Measurements from ENCODE around the gene ARMC2. TPM values are rescaled to one million over a fixed set of nuclear protein-coding genes. Genes with fewer than 3 reads are reported as not detected.

Gene ARMC2
- total RNA-seq, 3 donors from 2014 or later (not counting 1 experiment from before 2014, with no cell fraction given): 9.4 to 13.8 (median 9.7) TPM

DNA sequence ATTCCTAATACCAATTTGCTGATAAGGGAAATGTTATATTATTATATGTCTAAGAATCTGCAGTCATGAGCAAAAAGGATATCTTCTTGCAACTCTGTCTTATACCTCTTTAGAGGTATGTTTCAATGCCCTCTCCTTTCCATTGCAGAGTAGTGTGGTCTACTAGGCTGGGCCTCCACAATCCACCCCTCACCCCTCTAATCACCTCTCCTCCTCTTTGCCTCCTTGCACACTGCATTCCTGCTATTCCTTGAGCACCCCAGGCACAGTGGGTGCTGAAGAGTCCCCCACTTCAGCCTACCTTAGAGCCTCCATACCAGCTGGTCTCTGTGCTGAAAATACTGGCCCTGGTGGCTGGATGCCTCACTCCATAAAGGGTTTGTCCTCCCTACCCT, 26.9 kb downstream of the ARMC2 start:
- DNase-seq: no peak
- Mint-ChIP-seq H3K36me3 (peaks cover 12% of the 10 kb centered on the region), H3K27ac (peak overlapping the region; percentile 93 to 95), H3K4me1 (peaks cover 52 to 54% of the 10 kb centered on the region in 2 donors), H3K9me3 (peaks cover 0 to 9% of the 10 kb centered on the region in 2 donors), H3K27me3 (ENCODE audit: low read depth in 2 of 2) (no peaks in the 10 kb centered on the region), H3K4me3 (peak overlapping the region; percentile 84)
- Histone ChIP-seq H3K27me3 (ENCODE audit: control insufficient read depth, insufficient read depth, low read length) (no peaks in the 10 kb centered on the region), H3K36me3 (ENCODE audit: control insufficient read depth, insufficient read depth, low read length) (no peaks in the 10 kb centered on the region), H3K4me1 (ENCODE audit: control insufficient read depth, insufficient read depth, low read length) (peaks cover 42% of the 10 kb centered on the region), H3K9me3 (ENCODE audit: control insufficient read depth, insufficient read depth, low read length) (no peaks in the 10 kb centered on the region), H3K4me3 (ENCODE audit: low read length) (no peak overlapping the region), H3K27ac (ENCODE audit: low read length) (peak overlapping the region; percentile 82)
- peak; percentile 5 to 6 (median 6) for ATAC-seq
- intact Hi-C loops (cut with micrococcal nuclease): no loop called here
- TF ChIP-seq, protein P1, sequence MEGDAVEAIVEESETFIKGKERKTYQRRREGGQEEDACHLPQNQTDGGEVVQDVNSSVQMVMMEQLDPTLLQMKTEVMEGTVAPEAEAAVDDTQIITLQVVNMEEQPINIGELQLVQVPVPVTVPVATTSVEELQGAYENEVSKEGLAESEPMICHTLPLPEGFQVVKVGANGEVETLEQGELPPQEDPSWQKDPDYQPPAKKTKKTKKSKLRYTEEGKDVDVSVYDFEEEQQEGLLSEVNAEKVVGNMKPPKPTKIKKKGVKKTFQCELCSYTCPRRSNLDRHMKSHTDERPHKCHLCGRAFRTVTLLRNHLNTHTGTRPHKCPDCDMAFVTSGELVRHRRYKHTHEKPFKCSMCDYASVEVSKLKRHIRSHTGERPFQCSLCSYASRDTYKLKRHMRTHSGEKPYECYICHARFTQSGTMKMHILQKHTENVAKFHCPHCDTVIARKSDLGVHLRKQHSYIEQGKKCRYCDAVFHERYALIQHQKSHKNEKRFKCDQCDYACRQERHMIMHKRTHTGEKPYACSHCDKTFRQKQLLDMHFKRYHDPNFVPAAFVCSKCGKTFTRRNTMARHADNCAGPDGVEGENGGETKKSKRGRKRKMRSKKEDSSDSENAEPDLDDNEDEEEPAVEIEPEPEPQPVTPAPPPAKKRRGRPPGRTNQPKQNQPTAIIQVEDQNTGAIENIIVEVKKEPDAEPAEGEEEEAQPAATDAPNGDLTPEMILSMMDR (IDR thresholded peaks at IDR 0.05): no peak

DNA sequence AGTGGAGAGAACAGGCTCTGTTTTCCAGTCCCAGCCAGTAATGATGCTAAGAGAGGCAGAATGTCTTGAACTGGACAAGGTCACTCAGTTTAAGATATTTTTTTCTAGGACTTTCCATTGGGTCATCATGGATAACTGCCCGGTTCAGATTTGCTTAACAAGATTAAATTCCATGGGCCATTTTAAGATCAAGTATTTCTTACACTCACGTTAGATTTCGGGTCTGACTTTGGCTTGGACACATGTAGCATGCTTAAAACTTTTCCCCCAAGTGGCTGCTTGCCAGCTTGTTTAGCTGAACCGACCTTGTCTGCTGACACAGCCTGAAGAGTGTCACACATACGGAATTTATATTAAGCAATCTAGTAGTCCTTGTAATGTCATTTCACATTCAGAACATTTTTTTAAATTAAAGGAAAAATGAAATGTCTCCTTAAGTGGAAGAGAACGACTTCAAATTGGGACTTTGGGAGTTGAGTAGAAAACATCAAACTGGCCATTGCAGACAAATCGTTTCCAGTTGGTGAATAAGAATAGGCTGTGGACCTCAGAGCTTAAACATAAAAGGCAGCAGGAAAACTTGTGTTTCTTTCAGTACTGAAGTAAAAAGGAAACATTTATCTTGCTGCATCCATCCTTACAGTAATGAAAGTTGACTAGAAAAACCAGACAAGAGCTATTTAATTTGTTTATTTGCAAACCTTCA, 29.0 kb downstream of the ARMC2 start:
- Mint-ChIP-seq H3K27ac (no peak overlapping the region), H3K27me3 (ENCODE audit: low read depth in 2 of 2) (no peaks in the 10 kb centered on the region), H3K4me3 (no peak overlapping the region), H3K9me3 (peaks cover 0 to 9% of the 10 kb centered on the region in 2 donors), H3K4me1 (peaks cover 41 to 42% of the 10 kb centered on the region in 2 donors), H3K36me3 (peaks cover 16% of the 10 kb centered on the region)
- TF ChIP-seq, protein P1 (IDR thresholded peaks at IDR 0.05): no peak
- Histone ChIP-seq H3K4me1 (ENCODE audit: control insufficient read depth, insufficient read depth, low read length) (peaks cover 28% of the 10 kb centered on the region), H3K4me3 (ENCODE audit: low read length) (no peak overlapping the region), H3K36me3 (ENCODE audit: control insufficient read depth, insufficient read depth, low read length) (no peaks in the 10 kb centered on the region), H3K27ac (ENCODE audit: low read length) (no peak overlapping the region), H3K9me3 (ENCODE audit: control insufficient read depth, insufficient read depth, low read length) (no peaks in the 10 kb centered on the region), H3K27me3 (ENCODE audit: control insufficient read depth, insufficient read depth, low read length) (no peaks in the 10 kb centered on the region)
- ATAC-seq (no peak), DNase-seq (no peak)
- intact Hi-C loops (cut with micrococcal nuclease): no loop called here
- WGBS (ENCODE audit: insufficient coverage): 97% methylated on average over 7 of the region's 7 CpGs

DNA sequence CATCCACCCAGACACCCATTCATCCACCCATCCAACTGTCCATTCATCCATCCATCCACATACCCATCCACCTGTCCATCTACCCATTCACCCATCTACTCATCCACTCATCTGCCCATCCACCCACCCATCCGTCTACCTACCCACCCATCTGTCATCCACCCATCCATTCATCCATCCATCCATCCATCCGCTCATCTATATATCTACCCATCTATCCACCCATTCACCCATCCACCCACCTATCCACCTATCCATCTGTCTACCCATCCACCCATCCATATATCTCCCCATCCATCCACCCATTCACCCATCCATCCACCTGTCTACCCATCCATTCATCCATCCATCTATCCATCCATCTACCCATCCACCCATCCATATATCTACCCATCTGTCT, 30.7 kb downstream of the ARMC2 start:
- H3K4me3 ChIP-seq (ENCODE audit: low read length): no peak overlapping the region
- no peaks in the 10 kb centered on the region for H3K27me3 ChIP-seq (ENCODE audit: control insufficient read depth, insufficient read depth, low read length)
- Mint-ChIP-seq H3K4me1 (peaks cover 26 to 28% of the 10 kb centered on the region in 2 donors), H3K36me3 (peaks cover 23% of the 10 kb centered on the region), H3K27me3 (ENCODE audit: low read depth in 2 of 2) (no peaks in the 10 kb centered on the region), H3K9me3 (peaks cover 6 to 9% of the 10 kb centered on the region in 2 donors), H3K4me3 (no peak overlapping the region), H3K27ac (no peak overlapping the region)
- ATAC-seq: no peak
- peaks cover 13% of the 10 kb centered on the region for H3K4me1 ChIP-seq (ENCODE audit: control insufficient read depth, insufficient read depth, low read length)
- WGBS (ENCODE audit: insufficient coverage): 98% methylated on average over 2 of the region's 2 CpGs
- H3K9me3 ChIP-seq (ENCODE audit: control insufficient read depth, insufficient read depth, low read length): no peaks in the 10 kb centered on the region
- TF ChIP-seq, protein P1 (IDR thresholded peaks at IDR 0.05): no peak
- intact Hi-C loops (cut with micrococcal nuclease): no loop called here
- H3K27ac ChIP-seq (ENCODE audit: low read length): no peak overlapping the region
- no peak for DNase-seq
- H3K36me3 ChIP-seq (ENCODE audit: control insufficient read depth, insufficient read depth, low read length): no peaks in the 10 kb centered on the region

DNA sequence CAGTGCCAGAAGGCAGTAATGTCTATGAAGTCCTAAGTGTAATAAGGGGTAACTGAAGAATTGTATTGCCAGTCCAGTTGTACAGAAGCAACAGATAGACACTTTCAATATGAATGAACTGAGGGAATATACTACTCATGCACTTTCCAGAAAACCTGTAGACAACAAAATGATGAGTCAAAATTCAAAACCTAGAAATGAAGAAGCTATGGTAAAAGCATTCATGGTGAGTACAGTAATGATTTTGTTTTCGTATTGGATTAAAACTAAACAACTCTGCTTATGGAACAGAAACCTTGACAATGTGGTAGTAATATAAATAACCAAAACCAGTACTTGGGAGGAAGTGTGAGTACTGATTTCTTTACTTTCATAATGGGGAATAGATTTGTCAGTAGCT, 35.0 kb downstream of the ARMC2 start:
- ATAC-seq: no peak

More for the DNA sequence above, 35.0 kb downstream of the ARMC2 start:
- H3K4me3 ChIP-seq (ENCODE audit: low read length): no peak overlapping the region
- H3K4me1 ChIP-seq (ENCODE audit: control insufficient read depth, insufficient read depth, low read length): no peaks in the 10 kb centered on the region
- H3K9me3 ChIP-seq (ENCODE audit: control insufficient read depth, insufficient read depth, low read length): no peaks in the 10 kb centered on the region
- H3K27ac ChIP-seq (ENCODE audit: low read length): no peak overlapping the region
- TF ChIP-seq, protein P1 (IDR thresholded peaks at IDR 0.05): no peak
- no peaks in the 10 kb centered on the region for H3K36me3 ChIP-seq (ENCODE audit: control insufficient read depth, insufficient read depth, low read length)
- Mint-ChIP-seq H3K9me3 (peaks cover 6 to 9% of the 10 kb centered on the region in 2 donors), H3K36me3 (peaks cover 14% of the 10 kb centered on the region), H3K4me3 (no peak overlapping the region), H3K27ac (no peak overlapping the region), H3K27me3 (ENCODE audit: low read depth in 2 of 2) (no peaks in the 10 kb centered on the region), H3K4me1 (peaks cover 8 to 10% of the 10 kb centered on the region in 2 donors)
- no peak for DNase-seq
- no peaks in the 10 kb centered on the region for H3K27me3 ChIP-seq (ENCODE audit: control insufficient read depth, insufficient read depth, low read length)
- intact Hi-C loops (cut with micrococcal nuclease): no loop called here
- WGBS (ENCODE audit: insufficient coverage): no CpG with 5 or more reads among the region's 1 CpG

Data from natural killer cell (primary cell).